B cell (primary cell): ENCODE measurements around the gene SAG.

Experiments
- CTCF ChIP-seq: fragments of 200-600 bp; IDR thresholded peaks from one replicate; pipeline ENCODE4 v1.8.0; 2022; ENCODE audit warnings: antibody characterized with exemption, mild to moderate bottlenecking
- EZH2 ChIP-seq: IDR thresholded peaks from 2 replicates; pipeline ENCODE4 v1.6.1; 2012; ENCODE audit warnings: borderline replicate concordance, low read depth, mild to moderate bottlenecking, moderate library complexity, low read length; ENCODE audit not compliant: insufficient read depth, poor library complexity, severe bottlenecking

- TF ChIP-seq CTCF (no peak), EZH2 (no peak)
These were observed 82.0 kb downstream of the SAG start for GRCh38 chr2:233389601-233390125.
